Smooth muscle cell (in vitro differentiated cells): ENCODE results near the gene ITGB5. TPM values are rescaled to one million over a fixed set of nuclear protein-coding genes. Genes with fewer than 3 reads are reported as not detected.

Experiments used
- DNase-seq: peaks from one replicate; lab custom pipeline; 2025; ENCODE audit not compliant: unreplicated experiment; lab: John Stamatoyannopoulos, UW
- H2AFZ ChIP-seq: fragments of 200-600 bp; sonication (generic); 2 replicates; pipeline ENCODE4 v1.6.0; 2016; ENCODE audit warnings: antibody characterized with exemption, low read depth, mild to moderate bottlenecking
- H3F3A ChIP-seq: fragments of 200-600 bp; sonication (generic); 2 replicates; pipeline ENCODE4 v1.6.0; 2017; ENCODE audit warnings: antibody characterized with exemption, low read depth
- H3K27ac ChIP-seq: fragments of 200-600 bp; sonication (generic); 2 replicates; pipeline ENCODE4 v1.5.1; 2016; ENCODE audit warnings: low read depth, mild to moderate bottlenecking
- H3K27me3 ChIP-seq: fragments of 200-600 bp; sonication (generic); 2 replicates; pipeline ENCODE4 v1.6.1; 2016; ENCODE audit warnings: low read depth, mild to moderate bottlenecking
- H3K36me3 ChIP-seq: fragments of 200-600 bp; sonication (generic); 2 replicates; pipeline ENCODE4 v1.5.1; 2016; ENCODE audit warnings: low read depth
- H3K4me1 ChIP-seq: fragments of 200-600 bp; sonication (generic); 2 replicates; pipeline ENCODE4 v1.5.1; 2016; ENCODE audit warnings: low read depth
- H3K4me2 ChIP-seq: fragments of 200-600 bp; sonication (generic); 2 replicates; pipeline ENCODE4 v1.6.0; 2016; ENCODE audit warnings: mild to moderate bottlenecking
- H3K4me3 ChIP-seq: fragments of 200-600 bp; sonication (generic); 2 replicates; pipeline ENCODE4 v1.5.1; 2016; ENCODE audit warnings: mild to moderate bottlenecking
- H3K79me2 ChIP-seq: fragments of 200-600 bp; sonication (generic); 2 replicates; pipeline ENCODE4 v1.6.0; 2016; ENCODE audit warnings: low read depth, mild to moderate bottlenecking
- H3K9ac ChIP-seq: fragments of 200-600 bp; sonication (generic); 2 replicates; pipeline ENCODE4 v1.6.0; 2016; ENCODE audit warnings: low read depth
- H3K9me3 ChIP-seq: fragments of 200-600 bp; sonication (generic); replicated peaks from 2 replicates; pipeline ENCODE4 v1.5.1; 2016; ENCODE audit warnings: low read depth
- H4K20me1 ChIP-seq: fragments of 200-600 bp; sonication (generic); 2 replicates; pipeline ENCODE4 v1.6.0; 2016; ENCODE audit warnings: low read depth
- WGBS: methylation state at CpG from one replicate; pipeline ENCODE4 v1.1.7; 2016; ENCODE audit warnings: low lambda C conversion rate; 5-methylcytosine and 5-hydroxymethylcytosine counted together
- polyA plus RNA-seq: library from polyadenylated mRNA; unstranded; fragments of >200 nt; fragmentation: Nextera tagmentation; extraction: Ambion mirVana; gene quantifications from 2 replicates; pipeline ENCODE4 v1.2.1, GENCODE V29; 2016
- total RNA-seq: library from RNA; depleted of rRNA; stranded (reverse); fragments of >200 nt; gene quantifications from 2 replicates; pipeline ENCODE4 v1.2.3, GENCODE V29; 2014
- TF ChIP-seq, protein P1 (sequence below): fragments of 200-600 bp; sonication (generic); IDR thresholded peaks from 2 replicates; pipeline ENCODE4 v1.5.1; 2017; ENCODE audit warnings: borderline replicate concordance, mild to moderate bottlenecking, antibody characterized with exemption; ENCODE audit not compliant: insufficient read depth, poor library complexity, severe bottlenecking

Gene ITGB5
- total and polyA plus RNA-seq, 2 experiments from 2014 or later: 343 to 403 TPM

GRCh38 chr3:124762661-124763011, 124.5 kb downstream of the ITGB5 start:
- Histone ChIP-seq H3K27me3 (no peaks in the 10 kb centered on the region), H3K36me3 (no peaks in the 10 kb centered on the region), H4K20me1 (no peaks in the 10 kb centered on the region), H3K4me2 (no peak overlapping the region), H3K79me2 (no peaks in the 10 kb centered on the region), H3F3A (peaks cover 4% of the 10 kb centered on the region), H2AFZ (no peak overlapping the region), H3K27ac (no peak overlapping the region), H3K4me1 (no peaks in the 10 kb centered on the region), H3K9me3 (no peaks in the 10 kb centered on the region), H3K4me3 (no peak overlapping the region), H3K9ac (no peak overlapping the region)
- TF ChIP-seq, protein P1, sequence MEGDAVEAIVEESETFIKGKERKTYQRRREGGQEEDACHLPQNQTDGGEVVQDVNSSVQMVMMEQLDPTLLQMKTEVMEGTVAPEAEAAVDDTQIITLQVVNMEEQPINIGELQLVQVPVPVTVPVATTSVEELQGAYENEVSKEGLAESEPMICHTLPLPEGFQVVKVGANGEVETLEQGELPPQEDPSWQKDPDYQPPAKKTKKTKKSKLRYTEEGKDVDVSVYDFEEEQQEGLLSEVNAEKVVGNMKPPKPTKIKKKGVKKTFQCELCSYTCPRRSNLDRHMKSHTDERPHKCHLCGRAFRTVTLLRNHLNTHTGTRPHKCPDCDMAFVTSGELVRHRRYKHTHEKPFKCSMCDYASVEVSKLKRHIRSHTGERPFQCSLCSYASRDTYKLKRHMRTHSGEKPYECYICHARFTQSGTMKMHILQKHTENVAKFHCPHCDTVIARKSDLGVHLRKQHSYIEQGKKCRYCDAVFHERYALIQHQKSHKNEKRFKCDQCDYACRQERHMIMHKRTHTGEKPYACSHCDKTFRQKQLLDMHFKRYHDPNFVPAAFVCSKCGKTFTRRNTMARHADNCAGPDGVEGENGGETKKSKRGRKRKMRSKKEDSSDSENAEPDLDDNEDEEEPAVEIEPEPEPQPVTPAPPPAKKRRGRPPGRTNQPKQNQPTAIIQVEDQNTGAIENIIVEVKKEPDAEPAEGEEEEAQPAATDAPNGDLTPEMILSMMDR: no peak
- WGBS: 78% methylated on average over 4 of the region's 4 CpGs
- no peak for DNase-seq

GRCh38 chr3:124761935-124762660, 125.1 kb downstream of the ITGB5 start:
- H3K4me2 ChIP-seq: no peak overlapping the region
- H3K36me3 ChIP-seq: no peaks in the 10 kb centered on the region
- no peaks in the 10 kb centered on the region for H3K79me2 ChIP-seq
- no peak overlapping the region for H3K4me3 ChIP-seq
- no peak overlapping the region for H2AFZ ChIP-seq
- TF ChIP-seq, protein P1: no peak
- no peaks in the 10 kb centered on the region for H3K9me3 ChIP-seq
- H3K9ac ChIP-seq: no peak overlapping the region
- H3K4me1 ChIP-seq: no peaks in the 10 kb centered on the region
- WGBS: 74% methylated on average over 6 of the region's 6 CpGs
- peaks cover 4% of the 10 kb centered on the region for H3F3A ChIP-seq
- no peak for DNase-seq
- H4K20me1 ChIP-seq: no peaks in the 10 kb centered on the region
- H3K27ac ChIP-seq: peak overlapping the region; percentile 28
- no peaks in the 10 kb centered on the region for H3K27me3 ChIP-seq

GRCh38 chr3:124761250-124761796, 125.8 kb downstream of the ITGB5 start:
- H3K9ac ChIP-seq: no peak overlapping the region
- H2AFZ ChIP-seq: no peak overlapping the region
- peak; percentile 53 for DNase-seq
- no peaks in the 10 kb centered on the region for H3K4me1 ChIP-seq
- no peaks in the 10 kb centered on the region for H3K79me2 ChIP-seq
- TF ChIP-seq, protein P1: peak; percentile 96
- 14% methylated on average over 15 of the region's 15 CpGs for WGBS
- no peaks in the 10 kb centered on the region for H3K36me3 ChIP-seq
- no peaks in the 10 kb centered on the region for H3K27me3 ChIP-seq
- no peaks in the 10 kb centered on the region for H4K20me1 ChIP-seq
- no peaks in the 10 kb centered on the region for H3K9me3 ChIP-seq
- H3K4me2 ChIP-seq: peak overlapping the region; percentile 24
- peaks cover 4% of the 10 kb centered on the region for H3F3A ChIP-seq
- H3K4me3 ChIP-seq: no peak overlapping the region
- no peak overlapping the region for H3K27ac ChIP-seq

DNA sequence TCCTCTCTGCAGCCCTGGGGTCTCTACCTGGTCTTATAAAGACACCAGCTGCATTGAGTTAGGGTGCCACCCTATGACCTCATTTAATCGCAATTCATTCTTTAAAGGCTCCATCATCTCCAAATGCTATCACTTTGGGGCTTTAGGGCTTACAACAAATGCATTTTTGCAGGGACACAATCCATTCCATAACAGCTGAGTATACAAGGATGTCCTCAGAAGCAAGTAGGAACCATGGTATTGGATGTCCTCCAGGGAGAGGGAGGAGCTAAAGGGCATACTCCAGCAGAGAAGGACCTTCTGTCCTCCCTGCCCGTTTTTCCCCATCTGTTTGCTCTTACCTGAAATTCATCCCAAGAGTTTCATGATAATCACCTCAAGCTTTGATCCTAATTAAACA, 126.6 kb downstream of the ITGB5 start:
- Histone ChIP-seq H3K79me2 (no peaks in the 10 kb centered on the region), H2AFZ (no peak overlapping the region), H3K9me3 (no peaks in the 10 kb centered on the region), H3K36me3 (no peaks in the 10 kb centered on the region), H3K4me2 (peak overlapping the region; percentile 24), H4K20me1 (no peaks in the 10 kb centered on the region), H3K4me3 (no peak overlapping the region), H3K9ac (no peak overlapping the region), H3K27me3 (no peaks in the 10 kb centered on the region), H3K27ac (no peak overlapping the region), H3F3A (peaks cover 4% of the 10 kb centered on the region), H3K4me1 (no peaks in the 10 kb centered on the region)
- DNase-seq: no peak
- TF ChIP-seq, protein P1: no peak
- 78% methylated on average over 2 of the region's 2 CpGs for WGBS
